DMS 273 (cell line): ENCODE results near the gene PARD6A.
A peak's percentile ranks its signal among the peaks of the same experiment; 100 is the strongest.

Experiments
- DNase-seq: peaks from one replicate; lab custom pipeline; 2025; ENCODE audit not compliant: unreplicated experiment; lab: John Stamatoyannopoulos, UW

PARD6A gene

GRCh38 chr16:67660564-67661028, at the start of gene PARD6A:
Gene PARD6A (plus strand): TSS chr16:67660960. CDS start chr16:67661039, 79 bp downstream.
- peak; percentile 99 for DNase-seq

- peak; percentile 11 for DNase-seq
These were observed 47.0 kb upstream of the PARD6A start for GRCh38 chr16:67613808-67614207.

- DNase-seq = no peak
These were observed 32.5 kb upstream of the PARD6A start for GRCh38 chr16:67628216-67628615.

GRCh38 chr16:67632415-67633172, 28.2 kb upstream of the PARD6A start:
- no peak for DNase-seq

GRCh38 chr16:67636713-67637112, 24.0 kb upstream of the PARD6A start:
- DNase-seq = no peak

- DNase-seq = no peak
These were observed 23.1 kb upstream of the PARD6A start for GRCh38 chr16:67637625-67638024.

- peak; percentile 60 for DNase-seq
These were observed 18.7 kb upstream of the PARD6A start for GRCh38 chr16:67641779-67642708.

GRCh38 chr16:67644038-67644437, 16.7 kb upstream of the PARD6A start:
- no peak for DNase-seq

- no peak for DNase-seq
These were observed 15.2 kb upstream of the PARD6A start for GRCh38 chr16:67645397-67646121.

- no peak for DNase-seq
These were observed 13.6 kb upstream of the PARD6A start for GRCh38 chr16:67647111-67647651.

GRCh38 chr16:67647681-67648080, 13.1 kb upstream of the PARD6A start:
- no peak for DNase-seq

GRCh38 chr16:67648088-67648763, 12.5 kb upstream of the PARD6A start:
- DNase-seq = no peak

GRCh38 chr16:67648764-67649407, 11.9 kb upstream of the PARD6A start:
- no peak for DNase-seq

GRCh38 chr16:67649494-67649931, 11.2 kb upstream of the PARD6A start:
- peak; percentile 34 for DNase-seq

GRCh38 chr16:67650023-67650422, 10.7 kb upstream of the PARD6A start:
- no peak for DNase-seq

GRCh38 chr16:67651039-67651438, 9.7 kb upstream of the PARD6A start:
- DNase-seq = no peak

- no peak for DNase-seq
These were observed 8.9 kb upstream of the PARD6A start for GRCh38 chr16:67651847-67652246.

- peak; percentile 78 for DNase-seq
These were observed 8.1 kb upstream of the PARD6A start for GRCh38 chr16:67652578-67653127.

- peak; percentile 41 for DNase-seq
These were observed 7.5 kb upstream of the PARD6A start for GRCh38 chr16:67653128-67653788.
